ENCODE data around the gene LRFN5.

GRCh38 chr14:41899416-41899815 is 292.7 kb downstream of the LRFN5 start:
- TF ChIP-seq POLR2AphosphoS5 (IDR thresholded peaks at IDR 0.05) (no peak), EP300 (IDR thresholded peaks at IDR 0.05) (no peak), CTCF (IDR thresholded peaks at IDR 0.05) (no peak), POLR2A (IDR thresholded peaks at IDR 0.05) (no peak)
